ENCODE results near the gene ACTC1. TPM values are rescaled to one million over a fixed set of nuclear protein-coding genes. Genes with fewer than 3 reads are reported as not detected.
"Not testable (repeated sequence)": the region's sequence is repeated elsewhere in the genome, so short reads cannot be mapped to it uniquely, and the experiment has no call there.

ACTC1 gene
- polyA plus RNA-seq (ENCODE audit: low read depth in 6 of 6) = not detected

GRCh38 chr15:34795267-34796081, at the start of gene ACTC1:
TSS of gene ACTC1 (minus strand) at chr15:34795549. CDS start at chr15:34794808, 741 bp downstream.
- Mint-ChIP-seq H3K4me1 (peaks cover 0 to 7% (median 0%) of the 10 kb centered on the region in 3 donors), H3K36me3 (peaks cover 0 to 8% of the 10 kb centered on the region in 2 donors), H3K27ac (no peak within 1 kb of the TSS), H3K4me3 (no peak within 1 kb of the TSS), H3K27me3 (peaks cover 39 to 78% (median 75%) of the 10 kb centered on the region in 3 donors), H3K9me3 (peaks cover 0 to 4% (median 0%) of the 10 kb centered on the region in 7 donors)
- DNase-seq (no peak), ATAC-seq (ENCODE audit: low read depth in 2 of 2) (no peak)

GRCh38 chr15:34841262-34841725, 45.9 kb upstream of the ACTC1 start:
- Mint-ChIP-seq H3K4me1 (no peaks in the 10 kb centered on the region), H3K4me3 (no peak overlapping the region), H3K27me3 (peaks cover 0 to 5% (median 0%) of the 10 kb centered on the region in 3 donors), H3K27ac (no peak overlapping the region), H3K9me3 (no peaks in the 10 kb centered on the region), H3K36me3 (no peaks in the 10 kb centered on the region)
- ATAC-seq (ENCODE audit: low read depth in 2 of 2) = no peak
- no peak for DNase-seq

GRCh38 chr15:34838282-34838681, 42.9 kb upstream of the ACTC1 start:
- H3K27ac Mint-ChIP-seq = no peak overlapping the region
- H3K27me3 Mint-ChIP-seq = peaks cover 0 to 19% (median 14%) of the 10 kb centered on the region in 3 donors
- no peak overlapping the region for H3K4me3 Mint-ChIP-seq
- no peak for ATAC-seq (ENCODE audit: low read depth in 2 of 2)
- H3K36me3 Mint-ChIP-seq = peaks cover 0 to 12% of the 10 kb centered on the region in 2 donors
- DNase-seq = no peak
- H3K9me3 Mint-ChIP-seq = peaks cover 0 to 20% (median 8%) of the 10 kb centered on the region in 7 donors
- H3K4me1 Mint-ChIP-seq = no peaks in the 10 kb centered on the region

- no peak overlapping the region for H3K4me3 Mint-ChIP-seq
- H3K36me3 Mint-ChIP-seq = peaks cover 0 to 12% of the 10 kb centered on the region in 2 donors
- no peak overlapping the region for H3K27ac Mint-ChIP-seq
- DNase-seq = no peak
- H3K27me3 Mint-ChIP-seq = peaks cover 0 to 19% (median 14%) of the 10 kb centered on the region in 3 donors
- ATAC-seq (ENCODE audit: low read depth in 2 of 2) = no peak
- H3K4me1 Mint-ChIP-seq = no peaks in the 10 kb centered on the region
- peaks cover 0 to 20% (median 9%) of the 10 kb centered on the region in 7 donors for H3K9me3 Mint-ChIP-seq
Measured at GRCh38 chr15:34837246-34838016, 42.1 kb upstream of the ACTC1 start.

- H3K36me3 Mint-ChIP-seq = no peaks in the 10 kb centered on the region
- no peaks in the 10 kb centered on the region for H3K4me1 Mint-ChIP-seq
- H3K4me3 Mint-ChIP-seq = no peak overlapping the region
- no peak for DNase-seq
- peaks cover 0 to 23% (median 12%) of the 10 kb centered on the region in 3 donors for H3K27me3 Mint-ChIP-seq
- H3K9me3 Mint-ChIP-seq = peaks cover 0 to 3% (median 0%) of the 10 kb centered on the region in 7 donors
- H3K27ac Mint-ChIP-seq = no peak overlapping the region
- no peak for ATAC-seq (ENCODE audit: low read depth in 2 of 2)
Measured at GRCh38 chr15:34828145-34828911, 33.0 kb upstream of the ACTC1 start.

GRCh38 chr15:34821831-34822230, 26.5 kb upstream of the ACTC1 start:
- Mint-ChIP-seq H3K27ac (peak overlapping the region in 1 of 6 donors; percentile 17), H3K27me3 (peaks cover 45 to 66% (median 50%) of the 10 kb centered on the region in 3 donors), H3K4me3 (no peak overlapping the region), H3K9me3 (no peaks in the 10 kb centered on the region), H3K4me1 (no peaks in the 10 kb centered on the region), H3K36me3 (no peaks in the 10 kb centered on the region)
- ATAC-seq (ENCODE audit: low read depth in 2 of 2) = no peak
- no peak for DNase-seq

- Mint-ChIP-seq H3K36me3 (no peaks in the 10 kb centered on the region), H3K27ac (no peak overlapping the region), H3K27me3 (peaks cover 45 to 62% (median 46%) of the 10 kb centered on the region in 3 donors), H3K4me1 (no peaks in the 10 kb centered on the region), H3K9me3 (no peaks in the 10 kb centered on the region), H3K4me3 (no peak overlapping the region)
- ATAC-seq (ENCODE audit: low read depth in 2 of 2) (no peak), DNase-seq (no peak)
Measured at GRCh38 chr15:34820110-34820509, 24.8 kb upstream of the ACTC1 start.

GRCh38 chr15:34818526-34818925, 23.2 kb upstream of the ACTC1 start:
- H3K9me3 Mint-ChIP-seq = no peaks in the 10 kb centered on the region
- no peaks in the 10 kb centered on the region for H3K36me3 Mint-ChIP-seq
- no peak for ATAC-seq (ENCODE audit: low read depth in 2 of 2)
- no peak overlapping the region for H3K4me3 Mint-ChIP-seq
- H3K27me3 Mint-ChIP-seq = peaks cover 46 to 69% (median 49%) of the 10 kb centered on the region in 3 donors
- no peaks in the 10 kb centered on the region for H3K4me1 Mint-ChIP-seq
- H3K27ac Mint-ChIP-seq = peak overlapping the region in 1 of 6 donors; percentile 71
- DNase-seq = no peak

- H3K27me3 Mint-ChIP-seq = peaks cover 33 to 61% (median 39%) of the 10 kb centered on the region in 3 donors
- H3K27ac Mint-ChIP-seq = no peak overlapping the region
- peaks cover 0 to 2% (median 0%) of the 10 kb centered on the region in 7 donors for H3K9me3 Mint-ChIP-seq
- ATAC-seq (ENCODE audit: low read depth in 2 of 2) = no peak
- DNase-seq = no peak
- H3K4me1 Mint-ChIP-seq = no peaks in the 10 kb centered on the region
- H3K4me3 Mint-ChIP-seq = no peak overlapping the region
- H3K36me3 Mint-ChIP-seq = no peaks in the 10 kb centered on the region
Measured at GRCh38 chr15:34815836-34816235, 20.5 kb upstream of the ACTC1 start.

- DNase-seq = no peak
- H3K4me1 Mint-ChIP-seq = no peaks in the 10 kb centered on the region
- peaks cover 25 to 68% (median 30%) of the 10 kb centered on the region in 3 donors for H3K27me3 Mint-ChIP-seq
- no peak overlapping the region for H3K4me3 Mint-ChIP-seq
- no peak for ATAC-seq (ENCODE audit: low read depth in 2 of 2)
- H3K36me3 Mint-ChIP-seq = no peaks in the 10 kb centered on the region
- no peak overlapping the region for H3K27ac Mint-ChIP-seq
- H3K9me3 Mint-ChIP-seq = peaks cover 0 to 3% (median 0%) of the 10 kb centered on the region in 7 donors
Measured at GRCh38 chr15:34813446-34814190, 18.3 kb upstream of the ACTC1 start.

- H3K4me1 Mint-ChIP-seq; H3K36me3 Mint-ChIP-seq; H3K9me3 Mint-ChIP-seq; H3K4me3 Mint-ChIP-seq; DNase-seq; H3K27ac Mint-ChIP-seq; ATAC-seq (ENCODE audit: low read depth in 2 of 2): not testable (repeated sequence)
- H3K27me3 Mint-ChIP-seq = peaks cover 25 to 65% (median 32%) of the 10 kb centered on the region in 3 donors
Measured at GRCh38 chr15:34812868-34813365, 17.6 kb upstream of the ACTC1 start.

GRCh38 chr15:34812369-34812768, 17.0 kb upstream of the ACTC1 start:
- no peaks in the 10 kb centered on the region for H3K36me3 Mint-ChIP-seq
- DNase-seq (no peak), ATAC-seq (ENCODE audit: low read depth in 2 of 2) (no peak)
- no peaks in the 10 kb centered on the region for H3K4me1 Mint-ChIP-seq
- no peak overlapping the region for H3K27ac Mint-ChIP-seq
- H3K4me3 Mint-ChIP-seq = no peak overlapping the region
- H3K27me3 Mint-ChIP-seq = peaks cover 20 to 59% (median 32%) of the 10 kb centered on the region in 3 donors
- H3K9me3 Mint-ChIP-seq = peaks cover 0 to 11% (median 3%) of the 10 kb centered on the region in 7 donors

All from naive B cell (primary cell).